SK-N-SH (cell line): ENCODE results near the gene PDK2. TPM values are rescaled to one million over a fixed set of nuclear protein-coding genes. Genes with fewer than 3 reads are reported as not detected.

Experiments used
- CTCF ChIA-PET: fragments of 300-600, 350-600 bp; formaldehyde crosslinking; extraction: SDS; loops from one replicate; lab custom pipeline; 2021; lab: Yijun Ruan, JAX
- POLR2A ChIA-PET: fragments of 350-600 bp; sonication (Branson Sonifier 250); formaldehyde crosslinking; extraction: SDS; loops from one replicate; lab custom pipeline; 2020; ENCODE audit warnings: antibody characterized with exemption, inconsistent platforms; lab: Yijun Ruan, JAX
- DNase-seq: peaks from one replicate; pipeline ENCODE4 v3.0.0; 2012
- H2AFZ ChIP-seq: fragments of 200-600 bp; sonication (generic); 2 replicates; pipeline ENCODE4 v1.8.1; 2016; ENCODE audit warnings: antibody characterized with exemption, mild to moderate bottlenecking, low read depth
- H3F3A ChIP-seq: fragments of 200-600 bp; sonication (generic); replicated peaks from 2 replicates; pipeline ENCODE3; 2016; ENCODE audit warnings: antibody characterized with exemption, mild to moderate bottlenecking; ENCODE audit not compliant: insufficient read depth
- H3K27ac ChIP-seq, 2 experiments: fragments of 200-500 bp in 1 of 2; fragments of 200-600 bp in 1 of 2; sonication (Bioruptor generic) in 1 of 2; sonication (generic), shearing (Covaris generic) in 1 of 2; 2 replicates each; pipeline versions ENCODE4 v1.5.1 to v1.6.1; 2014 to 2016; ENCODE audit warnings: low read depth in 2 of 2, inconsistent platforms in 1 of 2, low read length in 1 of 2, mild to moderate bottlenecking in 1 of 2, mixed read lengths in 1 of 2
- H3K27me3 ChIP-seq: fragments of 200-600 bp; sonication (generic), shearing (Covaris generic); 2 replicates; pipeline ENCODE4 v1.6.1; 2016; ENCODE audit warnings: mixed run types; ENCODE audit not compliant: insufficient read depth
- H3K36me3 ChIP-seq, 2 experiments: fragments of 200-500 bp in 1 of 2; fragments of 200-600 bp in 1 of 2; sonication (Bioruptor generic) in 1 of 2; sonication (generic) in 1 of 2; replicated peaks in 1 of 2; 2 replicates each; pipeline versions ENCODE3 to v1.5.1; 2014 to 2016; ENCODE audit warnings: low read length in 1 of 2, mild to moderate bottlenecking in 1 of 2; ENCODE audit not compliant: insufficient read depth in 2 of 2, control insufficient read depth in 1 of 2
- H3K4me1 ChIP-seq, 2 experiments: fragments of 200-500 bp in 1 of 2; fragments of 200-600 bp in 1 of 2; sonication (Bioruptor generic) in 1 of 2; sonication (generic), shearing (Covaris generic) in 1 of 2; 2 replicates each; pipeline versions ENCODE4 v1.5.1 to v1.6.1; 2014 to 2016; ENCODE audit warnings: low read depth in 1 of 2, low read length in 1 of 2, mixed run types in 1 of 2; ENCODE audit not compliant: insufficient read depth in 2 of 2, control insufficient read depth in 1 of 2
- H3K4me2 ChIP-seq: fragments of 200-600 bp; sonication (generic), shearing (Covaris generic); 2 replicates; pipeline ENCODE4 v1.6.1; 2017; ENCODE audit warnings: mixed run types
- H3K4me3 ChIP-seq, 2 experiments: fragments of 200-500 bp in 1 of 2; fragments of 200-600 bp in 1 of 2; sonication (Bioruptor generic) in 1 of 2; sonication (generic), shearing (Covaris generic) in 1 of 2; 2 replicates each; pipeline versions ENCODE4 v1.5.1 to v1.8.1; 2014 to 2016; ENCODE audit warnings: low read depth in 2 of 2, inconsistent platforms in 1 of 2, low read length in 1 of 2, mild to moderate bottlenecking in 1 of 2, mixed read lengths in 1 of 2, moderate library complexity in 1 of 2
- H3K79me2 ChIP-seq: fragments of 200-600 bp; sonication (generic); 2 replicates; pipeline ENCODE4 v1.8.1; 2017; ENCODE audit warnings: mild to moderate bottlenecking; ENCODE audit not compliant: insufficient read depth
- H3K9ac ChIP-seq: fragments of 200-600 bp; sonication (generic); 2 replicates; pipeline ENCODE4 v1.6.1; 2017; ENCODE audit warnings: mixed run types
- H3K9me2 ChIP-seq: fragments of 200-600 bp; sonication (generic); 2 replicates; pipeline ENCODE4 v1.6.1; 2017; ENCODE audit warnings: mixed run types
- H3K9me3 ChIP-seq: fragments of 200-600 bp; sonication (generic); 2 replicates; pipeline ENCODE4 v1.6.1; 2017; ENCODE audit warnings: mixed run types, mild to moderate bottlenecking, moderate library complexity
- H4K20me1 ChIP-seq: fragments of 200-600 bp; sonication (generic); 2 replicates; pipeline ENCODE4 v1.6.1; 2017; ENCODE audit warnings: mild to moderate bottlenecking, mixed run types; ENCODE audit not compliant: insufficient read depth
- CHD2 ChIP-seq: fragments of 150-350 bp; IDR thresholded peaks from 2 replicates; pipeline ENCODE4 v1.6.1; 2018; ENCODE audit warnings: low read length; ENCODE audit not compliant: partially characterized antibody
- CTCF ChIP-seq: fragments of 200-600 bp; sonication (generic); IDR thresholded peaks from 2 replicates; pipeline ENCODE4 v1.6.1; 2017; ENCODE audit warnings: antibody characterized with exemption, mild to moderate bottlenecking, moderate library complexity
- EP300 ChIP-seq, 2 experiments: IDR thresholded peaks; 2 replicates each; pipeline versions ENCODE4 v1.4.0 to v1.6.1; 2012; ENCODE audit warnings: borderline replicate concordance in 1 of 2, low read depth in 1 of 2, low read length in 1 of 2
- FOSL2 ChIP-seq: IDR thresholded peaks from 2 replicates; pipeline ENCODE4 v1.4.0; 2012; ENCODE audit warnings: low read depth, mild to moderate bottlenecking, moderate library complexity, borderline replicate concordance
- FOXJ3 ChIP-seq: sonication (generic); formaldehyde crosslinking; IDR thresholded peaks from 2 replicates; pipeline ENCODE4 v1.5.1; 2020; ENCODE audit warnings: mild to moderate bottlenecking, missing genetic modification reagents
- FOXM1 ChIP-seq: IDR thresholded peaks from 2 replicates; pipeline ENCODE4 v1.4.0; 2012; ENCODE audit warnings: low read depth, mild to moderate bottlenecking
- GABPA ChIP-seq: IDR thresholded peaks from 2 replicates; pipeline ENCODE4 v1.4.0; 2012; ENCODE audit warnings: low read depth, mild to moderate bottlenecking
- MAX ChIP-seq: IDR thresholded peaks from 2 replicates; pipeline ENCODE4 v1.4.0; 2012; ENCODE audit warnings: low read depth
- MXI1 ChIP-seq: IDR thresholded peaks from 2 replicates; pipeline ENCODE4 v1.6.1; 2012; ENCODE audit warnings: mild to moderate bottlenecking, low read depth, low read length, improper control_type of control experiment
- PBX3 ChIP-seq: IDR thresholded peaks from 2 replicates; pipeline ENCODE4; 2012
- POLR2AphosphoS5 ChIP-seq: IDR thresholded peaks from 2 replicates; pipeline ENCODE4 v1.6.1; 2012; ENCODE audit warnings: low read depth, low read length
- RAD21 ChIP-seq: IDR thresholded peaks from 2 replicates; pipeline ENCODE4 v1.6.1; 2012; ENCODE audit warnings: mild to moderate bottlenecking, low read length
- SIN3A ChIP-seq: IDR thresholded peaks from 2 replicates; pipeline ENCODE4 v1.6.1; 2012; ENCODE audit warnings: low read depth, mild to moderate bottlenecking, low read length, moderate library complexity, borderline replicate concordance
- TEAD4 ChIP-seq: IDR thresholded peaks from 2 replicates; pipeline ENCODE4 v1.4.0; 2012; ENCODE audit warnings: mild to moderate bottlenecking, borderline replicate concordance; ENCODE audit not compliant: insufficient read depth
- WGBS: methylation state at CpG from one replicate; pipeline ENCODE4 v1.1.6; 2017; ENCODE audit warnings: low lambda C conversion rate; 5-methylcytosine and 5-hydroxymethylcytosine counted together
- polyA plus RNA-seq, 3 experiments: library from polyadenylated mRNA; depleted of rRNA; stranded (reverse); fragments of >200 nt; gene quantifications; 2 replicates each; pipeline ENCODE4 v1.2.3, GENCODE V29; 2012
- TF ChIP-seq, protein P1 (sequence below): fragments of 150-350 bp; IDR thresholded peaks from 2 replicates; pipeline ENCODE4 v1.6.1; 2016; ENCODE audit warnings: mild to moderate bottlenecking, low read depth, low read length

The PDK2 gene
- polyA plus RNA-seq, 1 of the 3 experiments (the other 2 are of a cell fraction) = 124 TPM

GRCh38 chr17:50111673-50112655 lies 16.8 kb downstream of the PDK2 start:
- 50% methylated on average over 6 of the region's 14 CpGs for WGBS
- H3F3A ChIP-seq = peaks cover 3% of the 10 kb centered on the region
- H3K36me3 ChIP-seq = peaks cover 0 to 23% of the 10 kb centered on the region in 2 experiments
- H3K79me2 ChIP-seq = no peaks in the 10 kb centered on the region
- H3K4me2 ChIP-seq = no peak overlapping the region
- no peak overlapping the region for H2AFZ ChIP-seq
- no peak for TF ChIP-seq FOXM1
- peak; percentile 46 for TF ChIP-seq CHD2
- 0 out of 2 replicates have a peak, but pooled peaks have one; percentile 11 for TF ChIP-seq FOXJ3 (CRISPR knock-in tag)
- TF ChIP-seq PBX3 = 0 out of 2 replicates have a peak, but pooled peaks have one; percentile 0
- peak in 1 of 2 experiments; percentile 44; a peak in 1 of 4 replicates for TF ChIP-seq EP300 (IDR thresholded peaks at IDR 0.05; ENCODE audit: borderline replicate concordance in 1 of 2, low read depth in 1 of 2, low read length in 1 of 2)
- no peak for TF ChIP-seq RAD21
- TF ChIP-seq, protein P1, sequence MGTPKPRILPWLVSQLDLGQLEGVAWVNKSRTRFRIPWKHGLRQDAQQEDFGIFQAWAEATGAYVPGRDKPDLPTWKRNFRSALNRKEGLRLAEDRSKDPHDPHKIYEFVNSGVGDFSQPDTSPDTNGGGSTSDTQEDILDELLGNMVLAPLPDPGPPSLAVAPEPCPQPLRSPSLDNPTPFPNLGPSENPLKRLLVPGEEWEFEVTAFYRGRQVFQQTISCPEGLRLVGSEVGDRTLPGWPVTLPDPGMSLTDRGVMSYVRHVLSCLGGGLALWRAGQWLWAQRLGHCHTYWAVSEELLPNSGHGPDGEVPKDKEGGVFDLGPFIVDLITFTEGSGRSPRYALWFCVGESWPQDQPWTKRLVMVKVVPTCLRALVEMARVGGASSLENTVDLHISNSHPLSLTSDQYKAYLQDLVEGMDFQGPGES = no peak
- TF ChIP-seq POLR2AphosphoS5 = peak; percentile 3; the same call in 1 of the 2 replicates
- peak; percentile 49; the same call in 1 of the 2 replicates for TF ChIP-seq MXI1
- no peaks in the 10 kb centered on the region for H3K9me2 ChIP-seq
- no peaks in the 10 kb centered on the region for H3K27me3 ChIP-seq
- H3K27ac ChIP-seq = peak overlapping the region in 1 of 2 experiments; percentile 62; a peak in 2 of 4 replicates
- H4K20me1 ChIP-seq = no peaks in the 10 kb centered on the region
- H3K9ac ChIP-seq = no peak overlapping the region
- CTCF ChIA-PET = interaction anchor here (0.6 to 16.3 kb wide), 25 partner anchors 14 to 232 kb away, joined by 3 to 297 read pairs (median 5); partner anchors contain the start of genes COL1A1, ITGA3, PDK2 and PPP1R9B
- H3K4me3 ChIP-seq = no peak overlapping the region
- H3K4me1 ChIP-seq = peaks cover 0 to 24% of the 10 kb centered on the region in 2 experiments; a peak in 1 of 4 replicates
- peak; percentile 88 for DNase-seq
- POLR2A ChIA-PET = interaction anchor here (0.6 to 3.3 kb wide), 5 partner anchors 18 to 50 kb away, joined by 3 to 13 read pairs (median 4); partner anchors contain the start of gene SAMD14
- H3K9me3 ChIP-seq = no peaks in the 10 kb centered on the region

DNA sequence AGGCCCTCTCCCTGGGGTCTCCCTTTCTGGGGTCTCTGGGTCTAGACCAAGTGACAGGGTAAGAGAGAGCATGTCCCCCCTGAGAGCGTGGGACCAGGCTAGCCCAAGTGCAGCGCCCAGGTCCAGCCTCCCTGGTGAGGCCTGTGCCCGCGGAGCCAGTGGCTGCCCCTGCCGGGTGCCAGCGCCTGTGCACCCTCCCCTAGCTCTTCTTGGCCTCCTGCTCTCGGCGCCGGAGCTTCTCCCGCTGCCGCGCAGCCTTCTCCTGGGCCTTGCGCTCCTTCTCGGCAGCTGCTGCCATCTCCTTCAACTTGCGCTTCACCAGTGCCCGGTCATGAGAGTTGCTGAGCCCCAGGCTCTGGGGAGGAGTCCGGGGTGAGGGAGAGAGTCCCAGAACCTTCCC lies 17.5 kb downstream of the PDK2 start:
- no peaks in the 10 kb centered on the region for H3K79me2 ChIP-seq
- H2AFZ ChIP-seq = no peak overlapping the region
- DNase-seq = no peak
- peak overlapping the region in 1 of 2 experiments; percentile 62; a peak in 1 of 4 replicates for H3K27ac ChIP-seq
- no peaks in the 10 kb centered on the region for H4K20me1 ChIP-seq
- no peaks in the 10 kb centered on the region for H3K27me3 ChIP-seq
- WGBS = 93% methylated on average over 17 of the region's 17 CpGs
- POLR2A ChIA-PET = interaction anchor here (1.1 to 3.3 kb wide), 2 partner anchors 18 to 39 kb away, joined by 3 to 12 read pairs; no protein-coding TSS in a partner anchor
- no peaks in the 10 kb centered on the region for H3K9me2 ChIP-seq
- H3K4me3 ChIP-seq = no peak overlapping the region
- H3K9me3 ChIP-seq = no peaks in the 10 kb centered on the region
- peaks cover 0 to 24% of the 10 kb centered on the region in 2 experiments; a peak in 1 of 4 replicates for H3K4me1 ChIP-seq
- CTCF ChIA-PET = interaction anchor here (0.7 to 16.3 kb wide), 16 partner anchors 15 to 232 kb away, joined by 3 to 297 read pairs (median 5); partner anchors contain the start of genes COL1A1, PDK2, PPP1R9B and SAMD14
- H3K4me2 ChIP-seq = no peak overlapping the region
- H3F3A ChIP-seq = no peaks in the 10 kb centered on the region
- H3K9ac ChIP-seq = no peak overlapping the region
- H3K36me3 ChIP-seq = peaks cover 0 to 23% of the 10 kb centered on the region in 2 experiments
- TF ChIP-seq CTCF (no peak), GABPA (no peak), TEAD4 (no peak), FOXJ3 (CRISPR knock-in tag) (no peak), FOSL2 (no peak), SIN3A (no peak), MAX (no peak)
